ENCODE measurements around the gene PAPLN.

Gene PAPLN

GRCh38 chr14:73280903-73281302 lies 43.6 kb downstream of the PAPLN start:
- TF ChIP-seq ARNTL (CRISPR knock-in tag; IDR thresholded peaks at IDR 0.05; ENCODE audit: borderline replicate concordance, low read depth) (no peak), ESRRG (CRISPR knock-in tag; IDR thresholded peaks at IDR 0.05) (no peak), BACH2 (CRISPR knock-in tag; IDR thresholded peaks at IDR 0.05; ENCODE audit: borderline replicate concordance) (no peak), TOX (CRISPR knock-in tag; IDR thresholded peaks at IDR 0.05; ENCODE audit: borderline replicate concordance) (no peak), ZC3H10 (CRISPR knock-in tag; IDR thresholded peaks at IDR 0.05) (no peak), POU6F1 (CRISPR knock-in tag; IDR thresholded peaks at IDR 0.05; ENCODE audit: borderline replicate concordance, low read depth) (no peak), GLIS3 (CRISPR knock-in tag; IDR thresholded peaks at IDR 0.05) (no peak), ZNF565 (CRISPR knock-in tag; conservative IDR thresholded peaks at IDR 0.05; ENCODE audit: low read depth) (no peak), ZFP30 (CRISPR knock-in tag; IDR thresholded peaks at IDR 0.05) (no peak), ZNF70 (CRISPR knock-in tag; IDR thresholded peaks at IDR 0.05) (no peak), ZNF8 (CRISPR knock-in tag; IDR thresholded peaks at IDR 0.05) (no peak), SNAI2 (CRISPR knock-in tag; IDR thresholded peaks at IDR 0.05) (no peak)
- TF ChIP-seq, protein P1, sequence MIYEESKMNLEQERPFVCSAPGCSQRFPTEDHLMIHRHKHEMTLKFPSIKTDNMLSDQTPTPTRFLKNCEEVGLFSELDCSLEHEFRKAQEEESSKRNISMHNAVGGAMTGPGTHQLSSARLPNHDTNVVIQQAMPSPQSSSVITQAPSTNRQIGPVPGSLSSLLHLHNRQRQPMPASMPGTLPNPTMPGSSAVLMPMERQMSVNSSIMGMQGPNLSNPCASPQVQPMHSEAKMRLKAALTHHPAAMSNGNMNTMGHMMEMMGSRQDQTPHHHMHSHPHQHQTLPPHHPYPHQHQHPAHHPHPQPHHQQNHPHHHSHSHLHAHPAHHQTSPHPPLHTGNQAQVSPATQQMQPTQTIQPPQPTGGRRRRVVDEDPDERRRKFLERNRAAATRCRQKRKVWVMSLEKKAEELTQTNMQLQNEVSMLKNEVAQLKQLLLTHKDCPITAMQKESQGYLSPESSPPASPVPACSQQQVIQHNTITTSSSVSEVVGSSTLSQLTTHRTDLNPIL (CRISPR knock-in tag; IDR thresholded peaks at IDR 0.05; ENCODE audit: low read depth) = no peak
- TF ChIP-seq, protein P2, sequence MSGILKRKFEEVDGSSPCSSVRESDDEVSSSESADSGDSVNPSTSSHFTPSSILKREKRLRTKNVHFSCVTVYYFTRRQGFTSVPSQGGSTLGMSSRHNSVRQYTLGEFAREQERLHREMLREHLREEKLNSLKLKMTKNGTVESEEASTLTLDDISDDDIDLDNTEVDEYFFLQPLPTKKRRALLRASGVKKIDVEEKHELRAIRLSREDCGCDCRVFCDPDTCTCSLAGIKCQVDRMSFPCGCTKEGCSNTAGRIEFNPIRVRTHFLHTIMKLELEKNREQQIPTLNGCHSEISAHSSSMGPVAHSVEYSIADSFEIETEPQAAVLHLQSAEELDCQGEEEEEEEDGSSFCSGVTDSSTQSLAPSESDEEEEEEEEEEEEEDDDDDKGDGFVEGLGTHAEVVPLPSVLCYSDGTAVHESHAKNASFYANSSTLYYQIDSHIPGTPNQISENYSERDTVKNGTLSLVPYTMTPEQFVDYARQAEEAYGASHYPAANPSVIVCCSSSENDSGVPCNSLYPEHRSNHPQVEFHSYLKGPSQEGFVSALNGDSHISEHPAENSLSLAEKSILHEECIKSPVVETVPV (CRISPR knock-in tag; IDR thresholded peaks at IDR 0.05) = no peak
- ATAC-seq = no peak; the same call in 2 of the 3 replicates

DNA sequence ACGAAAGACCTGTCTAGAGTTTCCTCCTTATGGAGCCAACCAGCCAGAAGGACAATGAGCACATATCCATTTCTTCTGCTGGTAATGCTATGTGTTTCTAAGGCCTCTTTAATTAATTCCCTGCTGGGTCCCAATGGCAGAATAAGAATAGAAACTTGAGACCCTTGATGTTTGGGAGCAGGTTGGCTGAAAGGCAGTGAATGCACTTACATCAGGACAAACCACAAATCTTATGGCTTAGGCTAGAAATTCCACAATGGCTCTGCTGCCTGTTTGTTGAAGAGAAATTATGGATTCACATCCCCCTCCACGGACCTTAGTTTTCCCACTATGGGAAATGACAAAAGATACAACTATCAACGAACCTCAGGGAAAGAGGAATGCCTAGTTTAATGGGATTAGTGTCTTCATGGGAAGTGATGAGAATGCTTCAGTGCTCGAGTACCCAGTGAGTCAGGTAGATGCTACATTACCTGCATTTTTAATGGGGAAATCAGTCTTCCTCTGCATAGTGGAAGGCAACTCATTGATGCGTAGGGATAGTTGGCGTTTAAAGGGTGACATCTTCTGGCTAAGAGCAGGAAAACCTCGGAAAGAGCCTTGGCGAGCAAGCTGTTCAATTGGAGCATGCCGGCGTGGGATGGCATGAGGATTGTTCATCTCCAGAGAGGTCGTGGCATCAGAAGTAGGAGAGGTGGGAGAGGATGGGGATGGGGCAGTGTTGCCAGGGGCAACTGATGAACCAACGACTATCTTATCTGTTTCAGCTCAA lies 46.5 kb downstream of the PAPLN start:
- no peak for ATAC-seq
- TF ChIP-seq, protein P3, sequence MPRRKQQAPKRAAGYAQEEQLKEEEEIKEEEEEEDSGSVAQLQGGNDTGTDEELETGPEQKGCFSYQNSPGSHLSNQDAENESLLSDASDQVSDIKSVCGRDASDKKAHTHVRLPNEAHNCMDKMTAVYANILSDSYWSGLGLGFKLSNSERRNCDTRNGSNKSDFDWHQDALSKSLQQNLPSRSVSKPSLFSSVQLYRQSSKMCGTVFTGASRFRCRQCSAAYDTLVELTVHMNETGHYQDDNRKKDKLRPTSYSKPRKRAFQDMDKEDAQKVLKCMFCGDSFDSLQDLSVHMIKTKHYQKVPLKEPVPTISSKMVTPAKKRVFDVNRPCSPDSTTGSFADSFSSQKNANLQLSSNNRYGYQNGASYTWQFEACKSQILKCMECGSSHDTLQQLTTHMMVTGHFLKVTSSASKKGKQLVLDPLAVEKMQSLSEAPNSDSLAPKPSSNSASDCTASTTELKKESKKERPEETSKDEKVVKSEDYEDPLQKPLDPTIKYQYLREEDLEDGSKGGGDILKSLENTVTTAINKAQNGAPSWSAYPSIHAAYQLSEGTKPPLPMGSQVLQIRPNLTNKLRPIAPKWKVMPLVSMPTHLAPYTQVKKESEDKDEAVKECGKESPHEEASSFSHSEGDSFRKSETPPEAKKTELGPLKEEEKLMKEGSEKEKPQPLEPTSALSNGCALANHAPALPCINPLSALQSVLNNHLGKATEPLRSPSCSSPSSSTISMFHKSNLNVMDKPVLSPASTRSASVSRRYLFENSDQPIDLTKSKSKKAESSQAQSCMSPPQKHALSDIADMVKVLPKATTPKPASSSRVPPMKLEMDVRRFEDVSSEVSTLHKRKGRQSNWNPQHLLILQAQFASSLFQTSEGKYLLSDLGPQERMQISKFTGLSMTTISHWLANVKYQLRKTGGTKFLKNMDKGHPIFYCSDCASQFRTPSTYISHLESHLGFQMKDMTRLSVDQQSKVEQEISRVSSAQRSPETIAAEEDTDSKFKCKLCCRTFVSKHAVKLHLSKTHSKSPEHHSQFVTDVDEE (CRISPR knock-in tag; IDR thresholded peaks at IDR 0.05) = no peak
- TF ChIP-seq SNAI2 (CRISPR knock-in tag; IDR thresholded peaks at IDR 0.05) (no peak), ISL1 (CRISPR knock-in tag; IDR thresholded peaks at IDR 0.05) (no peak), PPARA (CRISPR knock-in tag; IDR thresholded peaks at IDR 0.05; ENCODE audit: borderline replicate concordance) (no peak), POU6F1 (CRISPR knock-in tag; IDR thresholded peaks at IDR 0.05; ENCODE audit: borderline replicate concordance, low read depth) (no peak), TCF4 (CRISPR knock-in tag; IDR thresholded peaks at IDR 0.05; ENCODE audit: borderline replicate concordance) (no peak), OSR1 (CRISPR knock-in tag; IDR thresholded peaks at IDR 0.05) (no peak), ARNTL (CRISPR knock-in tag; IDR thresholded peaks at IDR 0.05; ENCODE audit: borderline replicate concordance, low read depth) (no peak), ZFP3 (CRISPR knock-in tag; IDR thresholded peaks at IDR 0.05) (no peak), RARB (CRISPR knock-in tag; IDR thresholded peaks at IDR 0.05) (no peak), PATZ1 (CRISPR knock-in tag; IDR thresholded peaks at IDR 0.05; ENCODE audit: borderline replicate concordance) (no peak), GLIS3 (CRISPR knock-in tag; IDR thresholded peaks at IDR 0.05) (no peak), ZC3H10 (CRISPR knock-in tag; IDR thresholded peaks at IDR 0.05) (no peak), TOX (CRISPR knock-in tag; IDR thresholded peaks at IDR 0.05; ENCODE audit: borderline replicate concordance) (no peak)
- TF ChIP-seq, protein P1 (CRISPR knock-in tag; IDR thresholded peaks at IDR 0.05; ENCODE audit: low read depth) = no peak

All from SK-N-SH treated with all-trans-retinoic acid at 6 μM for 48 hours (cell line).